H1 (cell line): ENCODE data around the gene NFASC. TPM values are rescaled to one million over a fixed set of nuclear protein-coding genes. Genes with fewer than 3 reads are reported as not detected.

Source experiments
- HDAC2 ChIP-seq, 2 experiments: fragments of 300-600 bp in 1 of 2; sonication (generic) in 1 of 2; IDR thresholded peaks; 2 replicates each; pipeline ENCODE4 v1.6.1; 2011 to 2012; ENCODE audit warnings: low read depth in 2 of 2, low read length in 2 of 2, mild to moderate bottlenecking in 2 of 2, moderate library complexity in 2 of 2, borderline replicate concordance in 1 of 2, inconsistent platforms in 1 of 2
- KDM4A ChIP-seq: IDR thresholded peaks from one replicate; pipeline ENCODE4 v1.7.1; 2012; ENCODE audit warnings: low read depth, mild to moderate bottlenecking, moderate library complexity, low read length, inconsistent platforms; ENCODE audit not compliant: severe bottlenecking
- POLR2AphosphoS5 ChIP-seq: IDR thresholded peaks from 2 replicates; pipeline ENCODE4 v1.6.1; 2011; ENCODE audit warnings: low read depth, low read length
- TAF7 ChIP-seq: optimal IDR thresholded peaks from 2 replicates; pipeline ENCODE3; 2011; ENCODE audit warnings: low read depth, mild to moderate bottlenecking, inconsistent platforms, low read length, moderate library complexity, borderline replicate concordance
- polyA plus RNA-seq, 7 experiments: library from polyadenylated mRNA; depleted of rRNA in 3 of 7; stranded (reverse) in 5 of 7; unstranded in 2 of 7; fragments of >200 nt in 5 of 7; fragments of 200-250 nt in 2 of 7; gene quantifications; 1 replicate in 5 of 7; 2 replicates in 1 of 7; 4 replicates in 1 of 7; pipeline versions ENCODE4 v1.2.1 to v1.2.3, GENCODE V29; 2011 to 2013; ENCODE audit warnings: missing spikeins in 2 of 7, mixed read lengths in 2 of 7
- total RNA-seq: library from RNA; stranded (reverse); fragmentation: NEBNext Ultra II Directional; extraction: Animal tissue kit (Norgen Biotek cat#: 25700); gene quantifications from 2 replicates; pipeline ENCODE4 v1.2.1, GENCODE V29; 2021
- TF ChIP-seq, protein P1 (sequence below): fragments of 300-600 bp; sonication (generic); IDR thresholded peaks from 2 replicates; pipeline ENCODE4 v1.7.1; 2012; ENCODE audit warnings: low read length, moderate library complexity, mild to moderate bottlenecking, inconsistent platforms; ENCODE audit not compliant: insufficient replicate concordance

Gene NFASC
- total and polyA plus RNA-seq, 2 of the 8 experiments (the other 6 are each of a cell fraction or from before 2014, with no cell fraction given): 5.0 to 15.2 TPM

- TF ChIP-seq, protein P1, sequence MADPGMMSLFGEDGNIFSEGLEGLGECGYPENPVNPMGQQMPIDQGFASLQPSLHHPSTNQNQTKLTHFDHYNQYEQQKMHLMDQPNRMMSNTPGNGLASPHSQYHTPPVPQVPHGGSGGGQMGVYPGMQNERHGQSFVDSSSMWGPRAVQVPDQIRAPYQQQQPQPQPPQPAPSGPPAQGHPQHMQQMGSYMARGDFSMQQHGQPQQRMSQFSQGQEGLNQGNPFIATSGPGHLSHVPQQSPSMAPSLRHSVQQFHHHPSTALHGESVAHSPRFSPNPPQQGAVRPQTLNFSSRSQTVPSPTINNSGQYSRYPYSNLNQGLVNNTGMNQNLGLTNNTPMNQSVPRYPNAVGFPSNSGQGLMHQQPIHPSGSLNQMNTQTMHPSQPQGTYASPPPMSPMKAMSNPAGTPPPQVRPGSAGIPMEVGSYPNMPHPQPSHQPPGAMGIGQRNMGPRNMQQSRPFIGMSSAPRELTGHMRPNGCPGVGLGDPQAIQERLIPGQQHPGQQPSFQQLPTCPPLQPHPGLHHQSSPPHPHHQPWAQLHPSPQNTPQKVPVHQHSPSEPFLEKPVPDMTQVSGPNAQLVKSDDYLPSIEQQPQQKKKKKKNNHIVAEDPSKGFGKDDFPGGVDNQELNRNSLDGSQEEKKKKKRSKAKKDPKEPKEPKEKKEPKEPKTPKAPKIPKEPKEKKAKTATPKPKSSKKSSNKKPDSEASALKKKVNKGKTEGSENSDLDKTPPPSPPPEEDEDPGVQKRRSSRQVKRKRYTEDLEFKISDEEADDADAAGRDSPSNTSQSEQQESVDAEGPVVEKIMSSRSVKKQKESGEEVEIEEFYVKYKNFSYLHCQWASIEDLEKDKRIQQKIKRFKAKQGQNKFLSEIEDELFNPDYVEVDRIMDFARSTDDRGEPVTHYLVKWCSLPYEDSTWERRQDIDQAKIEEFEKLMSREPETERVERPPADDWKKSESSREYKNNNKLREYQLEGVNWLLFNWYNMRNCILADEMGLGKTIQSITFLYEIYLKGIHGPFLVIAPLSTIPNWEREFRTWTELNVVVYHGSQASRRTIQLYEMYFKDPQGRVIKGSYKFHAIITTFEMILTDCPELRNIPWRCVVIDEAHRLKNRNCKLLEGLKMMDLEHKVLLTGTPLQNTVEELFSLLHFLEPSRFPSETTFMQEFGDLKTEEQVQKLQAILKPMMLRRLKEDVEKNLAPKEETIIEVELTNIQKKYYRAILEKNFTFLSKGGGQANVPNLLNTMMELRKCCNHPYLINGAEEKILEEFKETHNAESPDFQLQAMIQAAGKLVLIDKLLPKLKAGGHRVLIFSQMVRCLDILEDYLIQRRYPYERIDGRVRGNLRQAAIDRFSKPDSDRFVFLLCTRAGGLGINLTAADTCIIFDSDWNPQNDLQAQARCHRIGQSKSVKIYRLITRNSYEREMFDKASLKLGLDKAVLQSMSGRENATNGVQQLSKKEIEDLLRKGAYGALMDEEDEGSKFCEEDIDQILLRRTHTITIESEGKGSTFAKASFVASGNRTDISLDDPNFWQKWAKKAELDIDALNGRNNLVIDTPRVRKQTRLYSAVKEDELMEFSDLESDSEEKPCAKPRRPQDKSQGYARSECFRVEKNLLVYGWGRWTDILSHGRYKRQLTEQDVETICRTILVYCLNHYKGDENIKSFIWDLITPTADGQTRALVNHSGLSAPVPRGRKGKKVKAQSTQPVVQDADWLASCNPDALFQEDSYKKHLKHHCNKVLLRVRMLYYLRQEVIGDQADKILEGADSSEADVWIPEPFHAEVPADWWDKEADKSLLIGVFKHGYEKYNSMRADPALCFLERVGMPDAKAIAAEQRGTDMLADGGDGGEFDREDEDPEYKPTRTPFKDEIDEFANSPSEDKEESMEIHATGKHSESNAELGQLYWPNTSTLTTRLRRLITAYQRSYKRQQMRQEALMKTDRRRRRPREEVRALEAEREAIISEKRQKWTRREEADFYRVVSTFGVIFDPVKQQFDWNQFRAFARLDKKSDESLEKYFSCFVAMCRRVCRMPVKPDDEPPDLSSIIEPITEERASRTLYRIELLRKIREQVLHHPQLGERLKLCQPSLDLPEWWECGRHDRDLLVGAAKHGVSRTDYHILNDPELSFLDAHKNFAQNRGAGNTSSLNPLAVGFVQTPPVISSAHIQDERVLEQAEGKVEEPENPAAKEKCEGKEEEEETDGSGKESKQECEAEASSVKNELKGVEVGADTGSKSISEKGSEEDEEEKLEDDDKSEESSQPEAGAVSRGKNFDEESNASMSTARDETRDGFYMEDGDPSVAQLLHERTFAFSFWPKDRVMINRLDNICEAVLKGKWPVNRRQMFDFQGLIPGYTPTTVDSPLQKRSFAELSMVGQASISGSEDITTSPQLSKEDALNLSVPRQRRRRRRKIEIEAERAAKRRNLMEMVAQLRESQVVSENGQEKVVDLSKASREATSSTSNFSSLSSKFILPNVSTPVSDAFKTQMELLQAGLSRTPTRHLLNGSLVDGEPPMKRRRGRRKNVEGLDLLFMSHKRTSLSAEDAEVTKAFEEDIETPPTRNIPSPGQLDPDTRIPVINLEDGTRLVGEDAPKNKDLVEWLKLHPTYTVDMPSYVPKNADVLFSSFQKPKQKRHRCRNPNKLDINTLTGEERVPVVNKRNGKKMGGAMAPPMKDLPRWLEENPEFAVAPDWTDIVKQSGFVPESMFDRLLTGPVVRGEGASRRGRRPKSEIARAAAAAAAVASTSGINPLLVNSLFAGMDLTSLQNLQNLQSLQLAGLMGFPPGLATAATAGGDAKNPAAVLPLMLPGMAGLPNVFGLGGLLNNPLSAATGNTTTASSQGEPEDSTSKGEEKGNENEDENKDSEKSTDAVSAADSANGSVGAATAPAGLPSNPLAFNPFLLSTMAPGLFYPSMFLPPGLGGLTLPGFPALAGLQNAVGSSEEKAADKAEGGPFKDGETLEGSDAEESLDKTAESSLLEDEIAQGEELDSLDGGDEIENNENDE: no peak
- TF ChIP-seq KDM4A (no peak), TAF7 (no peak), HDAC2 (IDR thresholded peaks at IDR 0.05; ENCODE audit: borderline replicate concordance in 1 of 2, low read depth in 2 of 2, low read length in 2 of 2) (no peak), POLR2AphosphoS5 (no peak)
These were observed 182.6 kb downstream of the NFASC start (continued) for GRCh38 chr1:205053296-205053695.
